PC-3 (cell line): Measurements from ENCODE around the gene CNN1. TPM values are rescaled to one million over a fixed set of nuclear protein-coding genes. Genes with fewer than 3 reads are reported as not detected.

ENCODE experiments used
- ATAC-seq: fragments of 200-7000 bp; cut with Tn5 transposase; 2 replicates; pipeline ENCODE4 v1.9.1; 2020; ENCODE audit warnings: mild to moderate bottlenecking, moderate library complexity
- BruUV-seq: library from RNA; stranded (reverse); fragments of 400-500 nt; replicated peaks from 2 replicates; lab custom pipeline; 2021; lab: Mats Ljungman, UMichigan
- CTCF ChIA-PET: fragments of 300-600 bp; sonication (Branson Sonifier 250); formaldehyde crosslinking; loops from one replicate; lab custom pipeline; 2022; ENCODE audit warnings: antibody characterized with exemption; lab: Charles Lee
- POLR2A ChIA-PET: fragments of 300-600 bp; sonication (Branson Sonifier 250); formaldehyde crosslinking; loops from one replicate; lab custom pipeline; 2022; ENCODE audit warnings: antibody characterized with exemption; ENCODE audit not compliant: unreplicated experiment; lab: Charles Lee
- DNase-seq: peaks from one replicate; pipeline ENCODE4 v3.0.0-alpha.2; 2015
- H2AFZ ChIP-seq: fragments of 300-600 bp; sonication (generic); 2 replicates; pipeline ENCODE4 v1.6.0; 2016; ENCODE audit warnings: antibody characterized with exemption, low read length
- H3F3A ChIP-seq: fragments of 300-600 bp; sonication (generic); one replicate; pipeline ENCODE4 v1.6.0; 2017; ENCODE audit warnings: antibody characterized with exemption, low read length, control low read depth, mild to moderate bottlenecking; ENCODE audit not compliant: unreplicated experiment
- H3K27ac ChIP-seq: fragments of 300-600 bp; sonication (generic); 2 replicates; pipeline ENCODE4 v1.5.1; 2016; ENCODE audit warnings: mild to moderate bottlenecking, low read length
- H3K27me3 ChIP-seq: fragments of 300-600 bp; sonication (generic); 2 replicates; pipeline ENCODE4 v1.6.1; 2016; ENCODE audit warnings: low read length, mixed read lengths
- H3K36me3 ChIP-seq: fragments of 300-600 bp; sonication (generic); 2 replicates; pipeline ENCODE4 v1.6.1; 2016; ENCODE audit warnings: low read depth, mixed run types, low read length, mixed read lengths
- H3K4me1 ChIP-seq: fragments of 300-600 bp; sonication (generic); 2 replicates; pipeline ENCODE4 v1.5.1; 2016; ENCODE audit warnings: low read length; ENCODE audit not compliant: insufficient read depth
- H3K4me2 ChIP-seq: fragments of 300-600 bp; sonication (generic); 2 replicates; pipeline ENCODE4 v1.6.0; 2016; ENCODE audit warnings: low read length
- H3K4me3 ChIP-seq: fragments of 300-600 bp; sonication (generic); 2 replicates; pipeline ENCODE4 v1.5.1; 2016; ENCODE audit warnings: mild to moderate bottlenecking, low read length, mixed read lengths
- H3K79me2 ChIP-seq: fragments of 300-600 bp; sonication (generic); 2 replicates; pipeline ENCODE4 v1.6.1; 2017; ENCODE audit warnings: low read length, mixed read lengths
- H3K9ac ChIP-seq: fragments of 300-600 bp; sonication (generic); 2 replicates; pipeline ENCODE4 v1.6.0; 2016; ENCODE audit warnings: mild to moderate bottlenecking, low read length
- H3K9me2 ChIP-seq: fragments of 300-600 bp; sonication (generic); replicated peaks from 2 replicates; pipeline ENCODE4 v1.6.1; 2016; ENCODE audit warnings: mixed run types, low read length, mixed read lengths
- H3K9me3 ChIP-seq: fragments of 300-600 bp; sonication (generic); 2 replicates; pipeline ENCODE4 v1.6.1; 2016; ENCODE audit warnings: low read length, mixed read lengths
- H4K20me1 ChIP-seq: fragments of 300-600 bp; sonication (generic); 2 replicates; pipeline ENCODE4 v1.6.1; 2016; ENCODE audit warnings: low read length, mixed read lengths
- EZH2 ChIP-seq: fragments of 300-600 bp; sonication (generic); IDR thresholded peaks from one replicate; pipeline ENCODE4 v1.6.1; 2017; ENCODE audit warnings: antibody characterized with exemption, mild to moderate bottlenecking, low read length; ENCODE audit not compliant: unreplicated experiment
- EZH2phosphoT487 ChIP-seq: fragments of 300-600 bp; sonication (generic); IDR thresholded peaks from 2 replicates; pipeline ENCODE4 v1.6.1; 2018; ENCODE audit warnings: mild to moderate bottlenecking, antibody characterized with exemption, low read length, borderline replicate concordance
- intact Hi-C: fragments of 100-400 bp; cut with micrococcal nuclease; formaldehyde crosslinking; loops from 2 replicates; pipeline ENCODE4 v1.9.0; 2023
- total RNA-seq: library from RNA; depleted of rRNA; stranded (reverse); fragments of >200 nt; gene quantifications from 2 replicates; pipeline ENCODE4 v1.2.3, GENCODE V29; 2014
- TF ChIP-seq, protein P1 (sequence below): fragments of 300-600 bp; sonication (generic); conservative IDR thresholded peaks from 2 replicates; pipeline ENCODE4 v1.5.1; 2017; ENCODE audit warnings: antibody characterized with exemption, low read depth, mild to moderate bottlenecking, low read length

CNN1 gene
- total RNA-seq, 1 experiment from 2014 or later = 0.77 TPM

DNA sequence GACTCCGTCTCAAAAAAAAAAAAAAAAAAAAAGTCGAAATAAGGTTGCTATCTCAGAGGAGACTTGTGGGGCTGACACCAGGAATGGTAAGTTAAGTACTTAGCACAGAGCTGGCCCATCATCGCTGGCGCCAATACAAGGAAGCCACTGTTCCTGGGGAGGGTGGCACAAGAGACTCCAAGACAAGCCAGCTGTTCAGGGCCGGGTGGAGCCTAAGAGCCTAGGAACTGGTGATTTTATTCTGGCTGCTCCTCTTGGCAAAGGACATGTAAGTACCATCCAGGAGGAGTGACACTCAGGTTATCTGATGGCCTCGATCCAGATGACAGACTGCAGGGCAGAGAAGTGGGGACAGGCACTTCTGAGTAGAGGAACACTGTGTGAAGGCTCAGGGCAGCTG is 16.6 kb downstream of the CNN1 start:
- Histone ChIP-seq H3K9me2 (no peaks in the 10 kb centered on the region), H3F3A (no peaks in the 10 kb centered on the region), H3K4me1 (peaks cover 8% of the 10 kb centered on the region; the same call in 1 of the 2 replicates), H3K9ac (no peak overlapping the region), H2AFZ (no peak overlapping the region), H3K9me3 (no peaks in the 10 kb centered on the region), H4K20me1 (peaks cover 23% of the 10 kb centered on the region; the same call in 1 of the 2 replicates), H3K27me3 (no peaks in the 10 kb centered on the region), H3K27ac (no peak overlapping the region), H3K36me3 (peaks cover 27% of the 10 kb centered on the region; the same call in 1 of the 2 replicates), H3K4me3 (no peak overlapping the region), H3K79me2 (peaks cover 47% of the 10 kb centered on the region), H3K4me2 (no peak overlapping the region)
- no TSS peak for BruUV-seq
- ChIA-PET POLR2A (no interaction called here), CTCF (no interaction called here)
- intact Hi-C loops = no loop called here
- DNase-seq = no peak
- no peak for TF ChIP-seq EZH2
- TF ChIP-seq, protein P1, sequence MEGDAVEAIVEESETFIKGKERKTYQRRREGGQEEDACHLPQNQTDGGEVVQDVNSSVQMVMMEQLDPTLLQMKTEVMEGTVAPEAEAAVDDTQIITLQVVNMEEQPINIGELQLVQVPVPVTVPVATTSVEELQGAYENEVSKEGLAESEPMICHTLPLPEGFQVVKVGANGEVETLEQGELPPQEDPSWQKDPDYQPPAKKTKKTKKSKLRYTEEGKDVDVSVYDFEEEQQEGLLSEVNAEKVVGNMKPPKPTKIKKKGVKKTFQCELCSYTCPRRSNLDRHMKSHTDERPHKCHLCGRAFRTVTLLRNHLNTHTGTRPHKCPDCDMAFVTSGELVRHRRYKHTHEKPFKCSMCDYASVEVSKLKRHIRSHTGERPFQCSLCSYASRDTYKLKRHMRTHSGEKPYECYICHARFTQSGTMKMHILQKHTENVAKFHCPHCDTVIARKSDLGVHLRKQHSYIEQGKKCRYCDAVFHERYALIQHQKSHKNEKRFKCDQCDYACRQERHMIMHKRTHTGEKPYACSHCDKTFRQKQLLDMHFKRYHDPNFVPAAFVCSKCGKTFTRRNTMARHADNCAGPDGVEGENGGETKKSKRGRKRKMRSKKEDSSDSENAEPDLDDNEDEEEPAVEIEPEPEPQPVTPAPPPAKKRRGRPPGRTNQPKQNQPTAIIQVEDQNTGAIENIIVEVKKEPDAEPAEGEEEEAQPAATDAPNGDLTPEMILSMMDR = no peak
- TF ChIP-seq EZH2phosphoT487 = no peak
- ATAC-seq = no peak

DNA sequence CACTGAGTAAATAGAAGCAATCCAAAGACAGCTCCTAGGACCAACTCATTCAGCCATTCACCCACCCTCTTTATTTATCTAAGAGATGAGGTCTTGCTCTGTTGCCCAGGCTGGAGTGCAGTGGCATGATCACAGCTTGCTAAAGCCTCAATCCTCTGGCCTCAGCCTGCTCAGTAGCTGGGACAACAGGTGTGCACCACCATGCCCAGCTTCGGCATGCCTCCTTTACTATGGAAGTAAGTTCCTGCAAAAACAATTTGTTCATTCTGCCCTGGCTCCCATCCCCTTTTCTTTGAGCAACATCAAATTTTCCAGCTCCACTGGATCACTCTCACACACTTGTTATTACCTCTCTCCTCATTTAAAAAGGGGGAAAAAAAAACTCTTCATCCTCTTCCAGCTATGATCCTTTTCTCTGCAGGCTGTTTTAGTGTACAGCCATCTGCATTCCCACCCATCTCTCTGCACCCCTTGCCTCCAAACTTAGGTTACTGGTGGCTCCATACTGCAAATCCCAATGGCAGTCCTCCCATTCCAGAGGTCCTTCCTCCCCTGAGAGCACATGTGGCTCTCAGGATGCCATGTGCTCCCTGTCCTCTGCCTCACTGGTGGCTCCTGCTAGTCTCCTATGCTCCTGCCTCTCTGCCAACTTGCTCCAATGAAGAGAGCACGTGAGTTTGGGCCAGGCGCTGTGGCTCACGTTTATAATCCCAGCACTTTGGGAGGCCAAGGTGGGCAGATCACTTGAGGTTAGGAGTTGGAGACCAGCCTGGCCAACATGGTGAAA is 18.2 kb downstream of the CNN1 start:
- H3K4me2 ChIP-seq = peak overlapping the region; percentile 22
- no peak for ATAC-seq
- no peaks in the 10 kb centered on the region for H3K9me2 ChIP-seq
- H3K4me1 ChIP-seq = peaks cover 14% of the 10 kb centered on the region; the same call in 1 of the 2 replicates
- CTCF ChIA-PET = no interaction called here
- no peak overlapping the region for H3K9ac ChIP-seq
- POLR2A ChIA-PET = interaction anchor here (0.6 kb wide), 1 partner anchor 11 kb away, joined by 5 read pairs; no protein-coding TSS in a partner anchor
- DNase-seq = no peak
- no peaks in the 10 kb centered on the region for H3K27me3 ChIP-seq
- no TSS peak for BruUV-seq
- peaks cover 50% of the 10 kb centered on the region for H3K79me2 ChIP-seq
- intact Hi-C loops = no loop called here
- peaks cover 23% of the 10 kb centered on the region; the same call in 1 of the 2 replicates for H4K20me1 ChIP-seq
- no peaks in the 10 kb centered on the region for H3F3A ChIP-seq
- TF ChIP-seq EZH2phosphoT487 (no peak), EZH2 (no peak)
- TF ChIP-seq, protein P1 = no peak
- H3K36me3 ChIP-seq = peaks cover 27% of the 10 kb centered on the region; the same call in 1 of the 2 replicates
- H3K27ac ChIP-seq = no peak overlapping the region
- H2AFZ ChIP-seq = no peak overlapping the region
- no peaks in the 10 kb centered on the region for H3K9me3 ChIP-seq
- no peak overlapping the region for H3K4me3 ChIP-seq
